CD14-positive monocyte (primary cell): Measurements from ENCODE around the gene MICALL2. TPM values are rescaled to one million over a fixed set of nuclear protein-coding genes. Genes with fewer than 3 reads are reported as not detected.
A peak's percentile ranks its signal among the peaks of the same experiment; 100 is the strongest.

Source experiments
- DNase-seq, 3 donors: peaks; one replicate each; pipeline ENCODE4 v3.0.0-alpha.2; 2011 to 2022
- H2AFZ ChIP-seq: 2 replicates; pipeline ENCODE4 v1.6.0; 2012; ENCODE audit warnings: mild to moderate bottlenecking, low read depth, low read length, inconsistent platforms; ENCODE audit not compliant: insufficient read depth, poor library complexity, severe bottlenecking
- H3K27ac ChIP-seq, 2 donors: 1 replicate in 1 of 2; 2 replicates in 1 of 2; pipeline ENCODE4 v1.5.1; 2012 to 2013; ENCODE audit warnings: low read length in 2 of 2, control low read depth in 1 of 2, inconsistent platforms in 1 of 2, low read depth in 1 of 2, mild to moderate bottlenecking in 1 of 2
- H3K27me3 ChIP-seq, 2 donors: one replicate each; pipeline versions ENCODE4 v1.6.0 to v1.6.1; 2011 to 2013; ENCODE audit warnings: low read length in 2 of 2; ENCODE audit not compliant: control insufficient read depth in 2 of 2, insufficient read depth in 2 of 2
- H3K36me3 ChIP-seq, 2 donors: replicated peaks in 1 of 2; 1 replicate in 1 of 2; 2 replicates in 1 of 2; pipeline versions ENCODE4 v1.5.1 to v1.6.1; 2012 to 2013; ENCODE audit warnings: low read length in 2 of 2, control low read depth in 1 of 2, inconsistent platforms in 1 of 2, mild to moderate bottlenecking in 1 of 2; ENCODE audit not compliant: insufficient read depth in 2 of 2, control insufficient read depth in 1 of 2
- H3K4me1 ChIP-seq, 2 donors: 1 replicate in 1 of 2; 2 replicates in 1 of 2; pipeline versions ENCODE4 v1.5.1 to v1.6.1; 2012 to 2013; ENCODE audit warnings: low read length in 2 of 2, control low read depth in 1 of 2, inconsistent platforms in 1 of 2, mild to moderate bottlenecking in 1 of 2, moderate library complexity in 1 of 2; ENCODE audit not compliant: insufficient read depth in 2 of 2, control insufficient read depth in 1 of 2
- H3K4me2 ChIP-seq: replicated peaks from 2 replicates; pipeline ENCODE3; 2012; ENCODE audit warnings: low read length, moderate library complexity, mild to moderate bottlenecking; ENCODE audit not compliant: poor library complexity, severe bottlenecking; ENCODE audit errors: extremely low read depth
- H3K4me3 ChIP-seq, 3 experiments: fragments of 200-600 bp in 1 of 3; sonication (generic) in 1 of 3; replicated peaks in 1 of 3; 1 replicate in 2 of 3; 2 replicates in 1 of 3; pipeline ENCODE4 v1.5.1; 2011 to 2013; ENCODE audit warnings: low read length in 3 of 3, mild to moderate bottlenecking in 3 of 3, control low read depth in 2 of 3, low read depth in 2 of 3, inconsistent platforms in 1 of 3, moderate library complexity in 1 of 3
- H3K79me2 ChIP-seq: 2 replicates; pipeline ENCODE4 v1.6.0; 2012; ENCODE audit warnings: mild to moderate bottlenecking, control low read depth, inconsistent platforms, low read length, moderate library complexity; ENCODE audit not compliant: insufficient read depth
- H3K9ac ChIP-seq: 2 replicates; pipeline ENCODE4 v1.6.0; 2017; ENCODE audit warnings: low read length, mild to moderate bottlenecking; ENCODE audit not compliant: insufficient read depth, poor library complexity, severe bottlenecking
- H3K9me3 ChIP-seq, 2 donors: replicated peaks in 1 of 2; 1 replicate in 1 of 2; 2 replicates in 1 of 2; pipeline versions ENCODE4 v1.5.1 to v1.6.1; 2012 to 2013; ENCODE audit warnings: low read length in 2 of 2, control low read depth in 1 of 2; ENCODE audit not compliant: control insufficient read depth in 1 of 2, insufficient read depth in 1 of 2
- H4K20me1 ChIP-seq: 2 replicates; pipeline ENCODE4 v1.6.0; 2012; ENCODE audit warnings: mild to moderate bottlenecking, low read length, control low read depth, moderate library complexity; ENCODE audit not compliant: insufficient read depth
- H3K27ac Mint-ChIP-seq, 7 donors: one replicate each; pipeline ENCODE4 v1.8.0; 2020; ENCODE audit warnings: mild to moderate bottlenecking in 7 of 7, mixed read lengths in 7 of 7, moderate library complexity in 6 of 7, inconsistent platforms in 2 of 7
- H3K27me3 Mint-ChIP-seq, 3 donors: one replicate each; pipeline ENCODE4 v1.8.0; 2021 to 2022; ENCODE audit warnings: low read depth in 3 of 3, mild to moderate bottlenecking in 3 of 3, mixed read lengths in 3 of 3, moderate library complexity in 3 of 3, inconsistent platforms in 1 of 3
- H3K36me3 Mint-ChIP-seq, 2 donors: one replicate each; pipeline ENCODE4 v1.8.0; 2020; ENCODE audit warnings: mixed read lengths in 2 of 2, inconsistent platforms in 1 of 2, mild to moderate bottlenecking in 1 of 2
- H3K4me1 Mint-ChIP-seq: one replicate; pipeline ENCODE4 v1.8.0; 2020; ENCODE audit warnings: mild to moderate bottlenecking, mixed read lengths
- H3K4me3 Mint-ChIP-seq, 2 donors: one replicate each; pipeline ENCODE4 v1.8.0; 2020; ENCODE audit warnings: mild to moderate bottlenecking in 2 of 2, mixed read lengths in 2 of 2, moderate library complexity in 1 of 2
- H3K9me3 Mint-ChIP-seq, 7 donors: one replicate each; pipeline ENCODE4 v1.8.0; 2020 to 2022; ENCODE audit warnings: mixed read lengths in 7 of 7, mild to moderate bottlenecking in 6 of 7, moderate library complexity in 6 of 7, inconsistent platforms in 2 of 7
- CTCF ChIP-seq: fragments of 200-600 bp; IDR thresholded peaks from one replicate; pipeline ENCODE4 v1.8.0; 2022; ENCODE audit warnings: antibody characterized with exemption, mild to moderate bottlenecking
- WGBS: methylation state at CpG from one replicate; pipeline ENCODE4 v1.1.5; 2013; ENCODE audit warnings: missing lambda C conversion rate; ENCODE audit not compliant: insufficient coverage; 5-methylcytosine and 5-hydroxymethylcytosine counted together
- intact Hi-C, 2 donors: fragments of 100-400 bp; cut with micrococcal nuclease; formaldehyde crosslinking; loops; one replicate each; pipeline versions ENCODE4 v1.15.0 to v1.15.1; 2023
- polyA plus RNA-seq, 3 donors: library from polyadenylated mRNA; depleted of rRNA in 1 of 3; unstranded in 2 of 3; stranded (reverse) in 1 of 3; fragments of 300-500 nt in 2 of 3; fragments of >200 nt in 1 of 3; fragmentation: Illumina TruSeq in 2 of 3; gene quantifications; 1 replicate in 2 of 3; 2 replicates in 1 of 3; pipeline ENCODE4 v1.2.3, GENCODE V29; 2012 to 2021

Gene MICALL2
- polyA plus RNA-seq, 3 donors = 0.14 to 7.2 (median 0.72) TPM

- H2AFZ ChIP-seq = peak overlapping the region; percentile 88
- intact Hi-C loops = loop anchor here in 1 of 2 donors (5.0 kb wide), 1 partner anchor 69 kb away; the partner anchor contains the start of gene PSMG3
- H4K20me1 ChIP-seq = peaks cover 33% of the 10 kb centered on the region
- peaks cover 29 to 43% of the 10 kb centered on the region in 2 donors for H3K4me1 ChIP-seq
- H3K9ac ChIP-seq = peak overlapping the region; percentile 88
- H3K27me3 ChIP-seq = no peaks in the 10 kb centered on the region
- peaks cover 0 to 4% (median 0%) of the 10 kb centered on the region in 7 donors for H3K9me3 Mint-ChIP-seq
- H3K36me3 Mint-ChIP-seq = peaks cover 31 to 40% of the 10 kb centered on the region in 2 donors
- peak overlapping the region; percentile 97 for H3K4me2 ChIP-seq
- H3K36me3 ChIP-seq = peaks cover 38 to 45% of the 10 kb centered on the region in 2 donors
- peak overlapping the region; percentile 94 for H3K4me3 Mint-ChIP-seq
- no peak for TF ChIP-seq CTCF
- peak overlapping the region in 1 of 2 donors; percentile 80 for H3K27ac ChIP-seq
- 27% methylated on average over 24 of the region's 24 CpGs for WGBS
- H3K9me3 ChIP-seq = no peaks in the 10 kb centered on the region
- H3K27ac Mint-ChIP-seq = peak overlapping the region in 5 of 7 donors; percentile 68 to 91 (median 88)
- peaks cover 2 to 8% (median 3%) of the 10 kb centered on the region in 3 donors for H3K27me3 Mint-ChIP-seq
- peaks cover 33% of the 10 kb centered on the region for H3K79me2 ChIP-seq
- no peak for DNase-seq
- peaks cover 33% of the 10 kb centered on the region for H3K4me1 Mint-ChIP-seq
- H3K4me3 ChIP-seq = peak overlapping the region; percentile 64 to 94 (median 83)
These were observed 44.1 kb upstream of the MICALL2 start for GRCh38 chr7:1503390-1503789.

- peaks cover 0 to 4% (median 0%) of the 10 kb centered on the region in 7 donors for H3K9me3 Mint-ChIP-seq
- H3K4me1 ChIP-seq = peaks cover 29 to 43% of the 10 kb centered on the region in 2 donors
These were observed 43.6 kb upstream of the MICALL2 start for GRCh38 chr7:1502845-1503244.

More at GRCh38 chr7:1502845-1503244, 43.6 kb upstream of the MICALL2 start:
- peaks cover 33% of the 10 kb centered on the region for H3K4me1 Mint-ChIP-seq
- intact Hi-C loops = loop anchor here in 1 of 2 donors (5.0 kb wide), 1 partner anchor 69 kb away; the partner anchor contains the start of gene PSMG3
- peaks cover 2 to 8% (median 3%) of the 10 kb centered on the region in 3 donors for H3K27me3 Mint-ChIP-seq
- peak overlapping the region in 3 of 7 donors; percentile 73 to 90 (median 74) for H3K27ac Mint-ChIP-seq
- Histone ChIP-seq H3K36me3 (peaks cover 43 to 50% of the 10 kb centered on the region in 2 donors), H3K27ac (no peak overlapping the region), H3K79me2 (peaks cover 33% of the 10 kb centered on the region), H3K27me3 (no peaks in the 10 kb centered on the region), H3K4me3 (peak overlapping the region in 1 of 3 experiments; percentile 94), H3K9ac (no peak overlapping the region), H3K4me2 (peak overlapping the region; percentile 97), H2AFZ (no peak overlapping the region), H3K9me3 (no peaks in the 10 kb centered on the region), H4K20me1 (peaks cover 33% of the 10 kb centered on the region)
- no peak for DNase-seq
- peaks cover 36 to 46% of the 10 kb centered on the region in 2 donors for H3K36me3 Mint-ChIP-seq
- TF ChIP-seq CTCF = no peak
- peak overlapping the region; percentile 94 for H3K4me3 Mint-ChIP-seq
- 93% methylated on average over 14 of the region's 20 CpGs for WGBS
